ENCODE results near the gene HAGHL.
"Not testable (repeated sequence)": the region's sequence is repeated elsewhere in the genome, so short reads cannot be mapped to it uniquely, and the experiment has no call there.

Gene HAGHL

GRCh38 chr16:689175-689897 is 37.6 kb upstream of the HAGHL start:
- no peak for DNase-seq

DNA sequence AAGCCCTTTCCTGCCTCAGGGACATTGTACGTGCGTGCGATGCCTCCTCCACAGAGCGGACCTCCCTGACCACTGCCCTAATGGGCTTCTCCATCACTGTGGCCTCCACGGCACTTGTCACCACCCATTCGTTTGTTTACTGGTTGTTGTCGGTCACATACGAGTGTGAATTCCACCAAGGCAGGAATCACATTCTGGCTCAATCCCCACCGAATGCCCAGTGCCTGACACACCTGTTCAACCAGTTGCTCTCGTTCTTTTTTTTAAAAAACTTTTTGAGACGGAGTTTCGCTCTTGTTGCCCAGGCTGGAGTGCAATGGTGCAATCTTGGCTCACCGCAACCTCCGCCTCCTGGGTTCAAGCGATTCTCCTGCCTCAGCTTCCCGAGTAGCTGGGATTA is 35.7 kb upstream of the HAGHL start:
- not testable (repeated sequence) for DNase-seq

- DNase-seq = no peak
Measured at GRCh38 chr16:692356-693108, 34.4 kb upstream of the HAGHL start.

GRCh38 chr16:693364-693763 is 33.5 kb upstream of the HAGHL start:
- DNase-seq = no peak

DNA sequence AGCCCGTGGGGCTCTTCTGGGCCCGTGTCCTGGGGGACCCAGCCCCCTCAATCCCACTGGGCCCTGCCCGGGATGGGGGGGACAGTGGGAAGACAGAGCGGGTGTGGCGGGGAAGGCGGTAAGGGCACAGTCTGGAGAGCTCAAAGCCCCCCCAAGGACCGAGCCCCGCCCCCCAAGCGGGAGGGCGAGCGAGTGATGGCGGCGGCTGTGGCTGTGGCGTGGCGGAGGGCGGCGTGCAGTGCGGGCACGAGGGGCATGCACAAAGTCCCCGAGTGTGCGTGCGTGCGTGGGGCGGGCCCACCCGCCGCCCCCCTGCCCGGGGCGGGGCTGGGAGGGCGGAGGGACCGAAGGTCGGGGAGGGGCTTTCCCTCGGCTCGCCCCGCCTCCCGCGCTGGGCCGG is 33.1 kb upstream of the HAGHL start:
- DNase-seq = no peak

DNA sequence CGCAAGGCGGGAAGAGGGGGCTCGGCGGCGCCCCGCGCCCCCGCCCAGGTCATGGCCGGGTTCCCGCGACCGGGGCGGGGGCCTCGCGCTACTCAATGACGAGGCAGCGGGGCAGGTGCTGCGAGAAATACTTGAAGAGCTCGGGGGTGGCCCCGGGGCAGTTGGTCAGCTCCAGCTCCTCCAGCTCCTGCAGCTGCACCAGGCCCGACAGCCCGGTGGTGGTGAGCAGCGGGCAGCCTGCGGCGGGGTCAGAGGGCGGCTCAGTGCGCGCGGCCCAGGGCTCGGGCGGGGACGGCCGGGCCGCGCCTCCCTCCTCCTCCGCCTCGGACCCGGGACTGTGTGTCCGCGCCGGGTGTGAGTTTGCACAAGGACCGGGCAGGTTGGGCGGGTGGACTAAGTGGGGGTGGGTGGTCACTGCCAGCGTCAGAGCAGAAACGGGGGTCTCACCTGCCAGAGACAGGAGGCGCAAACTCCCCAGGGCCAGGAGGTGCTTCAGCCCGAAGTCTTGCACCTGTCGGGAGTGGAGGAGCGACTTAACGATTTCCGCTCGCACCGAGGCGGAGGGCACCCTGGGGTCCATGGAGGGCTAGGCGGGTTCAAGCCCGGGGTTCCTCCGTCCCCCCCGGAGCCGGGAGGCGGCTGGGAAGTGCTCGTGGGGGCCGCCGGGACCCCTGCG is 32.6 kb upstream of the HAGHL start:
- DNase-seq = no peak

GRCh38 chr16:694863-695354 is 32.0 kb upstream of the HAGHL start:
- no peak for DNase-seq

DNA sequence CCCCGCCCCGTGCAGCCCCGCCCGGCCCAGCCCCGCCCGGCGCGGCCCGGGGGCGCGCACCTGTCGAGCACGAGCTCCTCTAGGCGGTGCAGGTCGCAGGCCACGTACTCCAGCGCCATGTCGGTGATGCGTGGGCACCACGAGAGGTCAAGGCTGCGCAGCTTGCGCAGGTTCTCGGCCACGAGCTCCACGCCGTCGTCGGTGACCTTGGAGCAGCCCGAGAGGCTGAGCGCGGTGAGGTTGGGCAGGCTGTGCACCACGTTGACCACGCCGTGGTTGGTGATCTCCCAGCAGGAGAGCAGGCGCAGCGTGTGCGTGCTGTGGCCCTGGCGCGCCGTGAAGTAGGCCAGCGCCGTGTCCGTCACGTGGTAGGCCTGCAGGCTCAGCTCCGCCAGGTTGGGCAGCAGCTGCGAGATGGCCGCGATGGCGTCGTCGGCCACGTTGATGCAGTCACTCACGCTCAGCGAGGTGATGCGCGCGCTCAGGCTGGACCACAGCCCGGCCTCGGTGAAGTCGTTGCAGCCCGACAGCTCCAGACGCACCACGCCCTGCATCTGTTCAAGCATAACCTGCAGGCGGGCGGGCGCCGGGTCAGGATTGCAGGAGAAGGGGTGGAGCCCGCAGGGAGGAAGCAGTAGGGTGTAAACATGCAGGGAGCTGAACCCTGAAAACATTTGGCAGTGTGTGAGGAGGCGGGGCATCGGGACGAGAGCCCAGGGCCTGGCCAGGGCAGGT is 31.4 kb upstream of the HAGHL start:
- peak; percentile 69 for DNase-seq

GRCh38 chr16:698911-699671 is 27.8 kb upstream of the HAGHL start:
- DNase-seq = no peak

- peak; percentile 56 for DNase-seq
Measured at GRCh38 chr16:700684-701584, 26.0 kb upstream of the HAGHL start.

DNA sequence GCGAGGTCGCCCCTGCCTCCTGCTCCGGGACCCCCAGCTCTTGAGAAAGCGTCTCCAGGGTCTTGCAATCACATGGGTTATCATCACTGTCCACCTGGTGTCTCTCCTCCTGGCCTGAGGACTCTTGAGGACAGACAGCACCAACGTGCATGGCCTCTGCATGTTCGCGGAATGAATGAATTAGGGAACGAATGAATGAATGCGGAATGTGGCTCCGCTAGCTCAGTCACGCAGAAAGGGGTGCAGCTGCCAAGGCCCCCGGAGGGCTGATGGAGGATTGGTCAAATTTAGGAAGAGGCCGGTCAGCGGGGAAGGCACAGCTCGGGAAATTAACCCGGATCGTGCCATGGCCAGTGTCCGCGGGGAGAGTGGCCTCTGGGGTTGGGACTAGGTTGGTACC is 24.6 kb upstream of the HAGHL start:
- DNase-seq = no peak

GRCh38 chr16:703406-703805 is 23.5 kb upstream of the HAGHL start:
- DNase-seq = no peak

DNA sequence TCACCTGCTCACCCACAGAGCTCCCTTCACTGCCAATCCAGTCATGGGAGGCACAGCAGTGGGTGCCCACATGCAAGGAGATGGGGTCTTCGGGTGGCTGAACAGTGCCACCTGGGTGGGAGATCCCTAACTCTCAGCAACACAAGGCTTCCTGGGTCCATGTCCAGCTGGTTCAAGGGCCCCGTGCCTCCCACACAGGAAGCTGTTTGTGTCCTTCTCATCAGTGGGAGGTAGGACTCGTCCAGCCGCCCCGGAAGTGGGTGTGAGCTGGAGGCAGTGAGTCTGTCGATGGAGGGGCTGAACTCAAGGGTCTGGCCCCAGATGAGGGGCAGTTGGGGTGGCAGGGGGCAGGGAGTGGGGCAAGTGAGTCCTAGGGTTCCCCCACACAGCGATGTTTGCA is 22.9 kb upstream of the HAGHL start:
- no peak for DNase-seq

- no peak for DNase-seq
Measured at GRCh38 chr16:704552-705380, 22.1 kb upstream of the HAGHL start.

GRCh38 chr16:705431-706188 is 21.3 kb upstream of the HAGHL start, which contains the start of gene FBXL16:
FBXL16 (minus strand) TSS chr16:705801; CDS start chr16:697405, 8,396 bp downstream.
- no peak for DNase-seq

- no peak for DNase-seq
Measured at GRCh38 chr16:706189-707061, 20.5 kb upstream of the HAGHL start.

DNA sequence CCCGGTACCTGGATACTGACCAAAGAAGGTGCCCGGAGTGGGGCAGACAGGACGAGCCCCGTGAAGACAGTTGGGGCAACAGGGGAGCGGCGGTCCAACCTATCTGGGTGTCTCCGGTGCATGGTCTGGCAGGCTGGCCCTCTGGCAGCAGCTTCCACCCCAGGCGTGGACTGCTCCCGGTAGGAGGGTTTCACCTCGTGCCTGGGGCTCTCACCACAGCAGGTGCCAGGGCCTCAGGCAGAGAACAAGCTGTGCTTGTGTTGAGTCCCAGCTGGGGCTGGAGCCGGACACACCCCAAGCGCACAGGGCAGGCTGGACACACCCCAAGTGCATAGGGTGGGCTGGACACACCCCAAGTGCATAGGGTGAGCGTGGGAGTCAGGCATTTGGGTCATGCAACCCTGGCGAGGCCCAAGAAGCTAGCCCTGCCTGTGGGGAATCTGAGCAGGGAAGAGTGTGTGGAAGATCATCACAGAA is 19.8 kb upstream of the HAGHL start:
- no peak for DNase-seq

- DNase-seq = no peak
Measured at GRCh38 chr16:708019-708418, 18.9 kb upstream of the HAGHL start.
